ENCODE results near the gene TBC1D8B.

Gene TBC1D8B

DNA sequence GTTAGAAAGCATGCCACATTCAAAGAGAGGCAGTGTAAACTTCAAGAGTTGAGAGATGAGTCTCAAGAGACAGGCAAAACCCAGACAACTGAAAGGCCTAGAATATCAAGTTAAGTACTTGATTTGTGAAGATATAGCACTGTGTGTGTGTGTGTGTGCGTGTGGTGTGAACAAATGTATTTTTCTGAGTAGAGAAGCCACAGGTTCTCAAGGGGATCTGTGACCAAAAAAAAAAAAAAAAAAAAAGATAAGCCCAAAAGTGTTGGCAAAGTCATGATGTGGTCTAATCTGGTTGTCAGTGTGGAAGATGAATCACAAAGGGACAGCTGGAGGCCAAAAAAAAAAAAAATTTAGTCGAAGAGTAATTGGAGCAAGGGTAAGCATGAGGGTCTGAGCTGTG, 96.8 kb downstream of the TBC1D8B start:
- no peak for FAIRE-seq

DNA sequence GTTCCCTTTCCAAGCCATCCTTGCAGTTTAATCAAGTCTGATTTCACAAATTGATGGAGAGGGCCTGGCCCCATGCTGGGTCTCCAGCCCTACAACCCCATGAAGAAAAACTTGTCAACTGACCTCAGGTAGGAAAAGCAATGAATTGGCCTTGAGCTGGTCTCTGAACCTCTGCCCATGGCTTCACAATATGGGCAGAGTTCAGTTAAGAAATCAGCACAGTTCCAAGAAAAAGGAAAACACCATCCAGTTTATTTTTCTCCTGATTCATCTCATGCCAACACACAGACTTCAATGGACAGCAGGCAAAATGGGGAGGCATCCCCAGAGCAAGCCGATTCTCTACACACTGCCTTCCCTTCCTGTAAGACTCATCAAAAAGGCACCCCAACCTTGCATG, 97.4 kb downstream of the TBC1D8B start:
- no peak for FAIRE-seq

DNA sequence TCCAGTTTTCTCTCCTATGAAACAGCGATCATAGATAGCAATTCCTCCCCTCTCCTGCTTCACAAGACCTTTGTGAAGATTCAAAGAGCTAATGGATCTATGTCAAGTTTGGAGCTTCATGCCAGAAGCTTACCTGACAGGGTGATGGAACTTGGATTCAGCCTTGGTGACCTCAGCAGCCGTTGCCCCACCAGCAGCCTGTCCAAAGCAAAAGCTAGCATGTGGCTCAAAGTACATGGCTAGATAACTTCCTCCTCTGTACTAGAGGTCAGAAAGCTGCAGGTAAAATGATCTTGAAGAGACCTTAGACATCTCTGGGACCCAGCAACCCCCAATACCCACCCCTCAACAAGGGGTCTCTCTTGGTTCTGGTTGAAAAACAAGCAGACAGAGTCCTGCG, 98.9 kb downstream of the TBC1D8B start:
- FAIRE-seq: no peak

GRCh38 chrX:106901781-106902219, 99.3 kb downstream of the TBC1D8B start:
- FAIRE-seq: no peak

- FAIRE-seq: no peak
These were observed 100.2 kb downstream of the TBC1D8B start for GRCh38 chrX:106902684-106903083.

GRCh38 chrX:106903291-106903824, 100.9 kb downstream of the TBC1D8B start, which contains the start of gene RIPPLY1:
TSS of gene RIPPLY1 (minus strand) at chrX:106903341. CDS start at chrX:106903287, 54 bp downstream.
- FAIRE-seq: no peak

DNA sequence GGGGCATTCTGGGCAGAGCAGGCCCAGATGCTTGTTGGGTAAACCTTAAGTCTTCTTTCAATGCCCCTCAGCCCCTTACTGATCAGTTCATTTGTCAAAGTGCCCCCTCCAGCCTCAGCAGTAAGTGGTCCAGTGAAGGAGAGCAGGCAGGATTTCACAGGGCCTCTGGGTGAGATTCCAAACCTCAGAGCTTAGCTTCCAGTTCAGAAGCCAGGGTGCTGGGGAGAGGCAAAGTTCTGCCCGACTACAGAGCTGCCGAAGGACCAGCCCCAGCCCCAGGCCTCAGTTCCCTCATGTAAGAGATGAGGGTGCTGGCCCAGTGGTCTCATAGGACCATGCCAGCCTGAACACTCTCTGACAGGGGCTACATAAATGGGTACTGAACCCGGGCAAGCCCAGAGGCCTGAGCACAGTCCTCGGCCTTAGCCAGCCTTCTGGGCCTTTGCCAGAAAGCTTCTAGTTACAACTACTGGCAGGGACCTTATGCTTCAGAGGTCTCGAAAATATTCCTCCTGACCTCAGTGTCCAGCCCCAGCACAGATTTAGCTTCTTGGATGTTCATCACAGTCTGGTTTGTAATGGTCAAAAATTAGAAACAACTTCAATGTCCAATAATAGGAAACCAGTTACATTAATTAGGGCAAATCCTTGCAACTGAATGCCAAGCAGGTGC, 101.5 kb downstream of the TBC1D8B start:
- no peak for FAIRE-seq

DNA sequence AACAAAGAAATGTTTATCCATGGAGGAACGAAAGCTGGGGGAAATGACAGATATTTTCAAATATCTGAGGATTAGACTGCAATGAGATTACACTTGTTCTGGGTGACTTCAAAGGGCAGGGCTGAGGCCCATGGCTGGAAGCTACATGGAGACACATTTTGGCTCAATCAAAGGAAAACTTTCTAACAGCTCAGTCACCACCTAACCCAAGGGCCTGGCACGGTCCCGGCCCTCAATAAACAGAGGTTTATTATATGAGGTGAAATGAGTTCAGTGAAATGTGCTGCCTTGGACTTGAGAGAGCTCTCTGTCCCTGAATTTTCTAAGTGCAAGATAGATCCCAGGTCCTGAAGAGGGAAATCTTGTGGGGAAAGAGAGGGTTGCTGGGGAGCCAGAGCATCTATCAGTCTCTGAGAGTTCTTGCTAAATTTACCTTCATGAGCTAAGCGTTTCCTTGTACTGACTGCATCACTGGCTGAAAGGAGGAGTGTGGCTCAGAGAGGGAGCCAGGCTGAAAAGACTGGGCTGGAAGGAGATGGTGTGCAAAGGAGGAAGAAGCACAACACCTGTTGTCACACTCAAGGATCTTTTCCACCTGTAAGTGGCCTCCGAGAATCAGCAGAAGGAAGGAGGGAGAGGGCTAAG, 102.7 kb downstream of the TBC1D8B start:
- no peak for FAIRE-seq

DNA sequence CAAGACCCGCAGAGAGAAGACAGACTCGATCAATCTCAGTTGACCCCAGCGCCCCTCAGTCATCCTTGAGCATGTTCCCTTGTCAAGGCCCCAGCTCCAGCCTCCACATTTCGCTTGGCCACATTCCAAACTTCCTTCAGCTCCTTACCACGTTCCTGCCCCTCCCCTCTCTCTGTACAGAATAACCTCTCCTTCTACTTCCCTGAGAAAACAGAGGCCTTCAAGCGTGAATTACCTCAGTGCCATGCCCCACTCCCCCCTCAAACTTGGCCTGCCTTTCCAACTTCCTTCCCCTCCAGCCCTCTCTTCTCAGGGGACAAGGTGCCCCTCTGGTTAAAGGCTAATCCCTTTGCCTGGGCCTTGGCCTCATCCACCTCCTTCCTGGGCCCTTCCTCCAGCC, 103.9 kb downstream of the TBC1D8B start:
- no peak for FAIRE-seq

DNA sequence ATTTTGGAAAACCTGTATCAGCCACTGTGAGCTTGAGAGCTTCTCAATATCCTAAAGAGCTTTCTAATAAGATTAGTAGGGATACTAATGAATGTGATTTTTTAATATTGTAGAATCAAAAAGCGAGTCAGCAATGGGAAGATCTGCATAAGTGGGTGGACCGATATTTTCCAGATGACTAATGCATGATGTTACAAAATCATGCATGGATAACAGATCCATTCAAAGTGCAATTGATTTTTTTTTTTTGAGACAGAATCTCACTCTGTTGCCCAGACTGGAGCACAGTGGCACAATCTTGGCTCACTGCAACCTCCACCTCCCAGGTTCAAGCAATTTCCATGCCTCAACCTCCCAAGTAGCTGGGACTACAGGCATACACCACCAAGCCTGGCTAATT, 110.4 kb downstream of the TBC1D8B start:
- no peak for FAIRE-seq

- FAIRE-seq: no peak
These were observed 115.5 kb downstream of the TBC1D8B start for GRCh38 chrX:106917830-106918500.

GRCh38 chrX:106919932-106920452, 117.5 kb downstream of the TBC1D8B start, which contains the start of gene CLDN2:
TSS of gene CLDN2 (plus strand) at chrX:106920402. CDS start at chrX:106928229, 7,827 bp downstream.
- FAIRE-seq: no peak

GRCh38 chrX:106921637-106922036, 119.2 kb downstream of the TBC1D8B start:
- no peak for FAIRE-seq
